GM12873 (cell line): ENCODE data around the gene KLHL28.

ENCODE experiments used
- TF ChIP-seq, protein P1 (sequence below): IDR thresholded peaks from 2 replicates; pipeline ENCODE4 v1.5.1; 2012; ENCODE audit warnings: low read depth, mild to moderate bottlenecking, moderate library complexity, low read length, control low read depth; ENCODE audit not compliant: insufficient read depth; ENCODE audit errors: missing control alignments

KLHL28 gene

DNA sequence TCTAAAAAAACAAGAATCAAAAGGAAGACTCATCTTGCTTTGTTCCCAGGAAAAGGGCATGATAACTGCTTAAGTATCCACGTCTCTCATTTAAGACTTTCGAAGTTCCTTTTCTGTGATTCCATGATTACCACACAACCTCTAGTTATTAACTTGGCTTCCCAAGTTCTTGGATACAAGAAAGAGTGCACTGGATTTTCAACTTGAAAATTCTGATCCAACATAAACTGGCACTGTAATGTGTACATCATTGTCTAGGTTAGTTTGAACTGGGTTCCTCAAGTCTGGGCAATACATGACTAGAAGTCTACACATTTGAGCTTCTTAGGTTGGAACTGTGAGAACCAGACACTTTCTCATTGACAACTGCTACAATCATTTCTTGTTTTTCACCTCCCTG lies 1.6 kb downstream of the KLHL28 start:
- TF ChIP-seq, protein P1, sequence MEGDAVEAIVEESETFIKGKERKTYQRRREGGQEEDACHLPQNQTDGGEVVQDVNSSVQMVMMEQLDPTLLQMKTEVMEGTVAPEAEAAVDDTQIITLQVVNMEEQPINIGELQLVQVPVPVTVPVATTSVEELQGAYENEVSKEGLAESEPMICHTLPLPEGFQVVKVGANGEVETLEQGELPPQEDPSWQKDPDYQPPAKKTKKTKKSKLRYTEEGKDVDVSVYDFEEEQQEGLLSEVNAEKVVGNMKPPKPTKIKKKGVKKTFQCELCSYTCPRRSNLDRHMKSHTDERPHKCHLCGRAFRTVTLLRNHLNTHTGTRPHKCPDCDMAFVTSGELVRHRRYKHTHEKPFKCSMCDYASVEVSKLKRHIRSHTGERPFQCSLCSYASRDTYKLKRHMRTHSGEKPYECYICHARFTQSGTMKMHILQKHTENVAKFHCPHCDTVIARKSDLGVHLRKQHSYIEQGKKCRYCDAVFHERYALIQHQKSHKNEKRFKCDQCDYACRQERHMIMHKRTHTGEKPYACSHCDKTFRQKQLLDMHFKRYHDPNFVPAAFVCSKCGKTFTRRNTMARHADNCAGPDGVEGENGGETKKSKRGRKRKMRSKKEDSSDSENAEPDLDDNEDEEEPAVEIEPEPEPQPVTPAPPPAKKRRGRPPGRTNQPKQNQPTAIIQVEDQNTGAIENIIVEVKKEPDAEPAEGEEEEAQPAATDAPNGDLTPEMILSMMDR = no peak

DNA sequence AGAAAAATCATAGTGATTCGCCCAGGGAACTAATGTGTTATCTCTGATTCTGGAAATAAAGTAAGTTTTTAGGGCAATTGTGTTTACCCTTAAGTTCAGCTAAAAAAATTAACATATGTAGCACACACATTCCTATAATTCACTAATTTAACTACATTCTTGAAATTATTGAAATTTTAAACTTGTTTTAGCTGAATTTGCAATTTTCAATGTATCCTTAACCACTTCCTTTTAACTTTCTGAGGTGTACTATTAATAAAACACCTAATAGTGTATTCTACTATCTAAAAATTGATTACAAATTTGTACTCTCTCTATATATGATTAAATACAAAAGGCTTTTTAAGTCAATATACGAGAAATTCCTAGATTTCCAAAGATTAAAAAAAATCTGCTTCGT lies 2.2 kb downstream of the KLHL28 start:
- TF ChIP-seq, protein P1 = no peak

DNA sequence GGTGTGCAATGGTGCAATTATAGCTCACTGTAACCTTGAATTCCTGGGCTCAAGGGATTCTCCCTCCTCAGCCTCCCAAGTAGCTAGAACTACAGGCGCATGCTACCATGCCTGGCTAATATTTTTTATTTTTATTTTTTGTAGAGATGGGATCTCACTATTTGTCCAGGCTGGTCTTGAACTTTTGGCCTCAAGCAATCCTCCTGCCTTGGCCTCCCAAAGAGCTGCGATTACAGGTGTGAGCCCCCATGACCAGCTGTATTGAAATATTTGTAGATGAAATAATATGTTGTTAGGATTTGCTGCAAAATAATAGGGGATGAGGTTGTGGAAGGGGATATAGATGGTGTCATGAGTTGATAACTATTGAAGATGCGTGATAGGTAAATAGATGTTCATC lies 4.9 kb downstream of the KLHL28 start:
- TF ChIP-seq, protein P1 = no peak

DNA sequence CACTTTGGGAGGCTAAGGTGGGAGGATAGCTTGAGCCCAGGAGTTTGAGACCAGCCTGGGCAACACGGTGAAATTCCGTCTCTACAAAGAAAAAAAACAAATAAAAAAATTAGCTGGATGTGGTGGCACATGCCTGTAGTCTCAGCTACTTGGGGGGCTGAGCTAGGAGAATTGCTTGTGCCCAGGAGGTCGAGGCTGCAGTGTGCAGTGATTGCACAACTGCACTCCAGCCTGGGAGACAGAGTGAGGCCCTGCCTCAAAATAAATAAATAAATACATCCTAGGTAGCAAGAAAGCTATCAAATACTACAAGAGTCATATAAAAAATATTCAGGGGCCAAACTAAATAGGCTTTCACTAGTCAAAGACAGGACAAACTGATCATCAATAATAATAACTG lies 6.2 kb downstream of the KLHL28 start:
- TF ChIP-seq, protein P1 = no peak

DNA sequence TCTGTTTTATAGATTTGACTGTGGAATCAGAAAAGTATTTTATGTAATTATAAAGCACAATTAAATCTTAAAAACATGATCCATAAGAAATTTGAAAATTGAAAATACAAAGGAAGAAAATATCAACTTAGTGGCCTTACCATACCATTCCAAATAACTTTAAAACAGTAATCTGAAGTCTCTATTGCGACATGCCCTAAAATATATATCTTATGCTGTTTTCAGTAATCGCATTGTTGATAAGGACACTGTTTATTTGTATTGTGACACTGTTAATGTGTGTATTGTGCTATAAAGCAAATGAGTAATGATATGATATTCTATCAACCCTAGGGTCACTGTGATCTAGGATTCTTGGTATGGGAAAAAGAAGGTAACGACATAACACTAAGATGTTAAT lies 7.0 kb downstream of the KLHL28 start:
- TF ChIP-seq, protein P1 = no peak

DNA sequence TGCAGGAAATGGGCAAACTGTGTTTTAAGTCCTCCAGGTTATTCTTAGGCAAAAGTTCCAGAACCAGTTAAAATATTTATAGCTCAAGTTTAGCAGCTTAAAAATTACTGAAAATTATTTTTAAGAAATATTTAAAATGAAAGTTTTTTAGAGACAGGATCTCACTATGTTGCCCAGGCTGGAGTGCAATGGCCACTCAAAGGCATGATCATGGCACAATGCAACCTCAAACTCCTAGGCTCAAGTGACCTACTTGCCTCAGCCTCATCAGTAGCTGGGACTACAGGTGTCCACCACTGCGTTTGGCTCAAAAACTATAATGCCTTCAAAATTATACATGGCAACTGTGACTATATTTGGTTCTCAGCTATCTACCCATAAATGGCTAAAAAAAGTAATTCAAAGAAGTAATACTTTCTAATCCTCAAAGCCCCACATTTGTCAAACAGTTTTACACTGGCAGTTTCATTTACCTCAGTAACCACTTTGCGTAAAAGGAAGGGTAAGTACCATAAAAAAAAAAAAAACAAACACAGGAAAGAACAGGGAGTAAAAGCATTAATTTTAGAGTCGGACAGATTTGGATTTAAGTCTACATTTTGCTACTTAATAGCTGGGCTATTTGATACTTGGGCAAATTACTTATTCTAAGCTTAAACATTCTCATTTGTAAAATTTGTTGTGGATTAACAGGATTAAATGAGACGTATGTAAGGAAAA lies 9.2 kb downstream of the KLHL28 start:
- TF ChIP-seq, protein P1 = no peak

DNA sequence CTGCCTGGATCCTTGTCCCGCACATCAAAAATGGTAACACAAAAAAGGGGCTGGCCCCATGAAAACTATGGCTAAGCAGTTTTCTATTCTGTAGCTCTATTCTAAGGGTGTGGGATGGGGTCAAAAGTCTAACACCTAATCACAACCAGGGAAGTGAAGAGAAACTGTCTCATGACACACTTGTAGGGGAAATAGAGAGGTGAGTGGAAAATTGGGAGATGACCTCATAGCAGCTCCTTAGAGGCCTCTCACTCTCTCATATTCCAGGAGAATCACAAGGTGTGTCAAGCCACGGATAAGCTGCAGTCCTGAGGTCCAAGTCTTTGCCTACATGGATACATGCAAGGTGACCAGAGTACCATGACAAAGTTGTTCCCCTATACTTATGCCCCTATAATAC lies 10.7 kb downstream of the KLHL28 start:
- TF ChIP-seq, protein P1 = no peak
